Measurements from ENCODE around the gene TAOK1.
"Not testable (repeated sequence)": the region's sequence is repeated elsewhere in the genome, so short reads cannot be mapped to it uniquely, and the experiment has no call there.

The TAOK1 gene

GRCh38 chr17:29555840-29556239 is 165.7 kb downstream of the TAOK1 start:
- no peak for DNase-seq

GRCh38 chr17:29557085-29557738 is 167.0 kb downstream of the TAOK1 start:
- no peak for DNase-seq

GRCh38 chr17:29557739-29558116 is 167.6 kb downstream of the TAOK1 start:
- DNase-seq, result no peak

- not testable (repeated sequence) for DNase-seq
Measured at GRCh38 chr17:29558139-29558538, 168.0 kb downstream of the TAOK1 start.

- DNase-seq, result no peak
Measured at GRCh38 chr17:29559640-29560039, 169.5 kb downstream of the TAOK1 start.

GRCh38 chr17:29560316-29560715 is 170.2 kb downstream of the TAOK1 start:
- no peak for DNase-seq

GRCh38 chr17:29561554-29562517 is 171.7 kb downstream of the TAOK1 start:
- DNase-seq, result no peak

GRCh38 chr17:29562615-29563014 is 172.5 kb downstream of the TAOK1 start:
- DNase-seq, result no peak

GRCh38 chr17:29563816-29564215 is 173.7 kb downstream of the TAOK1 start:
- no peak for DNase-seq

- DNase-seq, result peak in 3 of 5 donors; percentile 40 to 76 (median 46)
Measured at GRCh38 chr17:29565643-29566472, 175.7 kb downstream of the TAOK1 start.

- DNase-seq, result peak in 4 of 5 donors; percentile 42 to 71 (median 54)
Measured at GRCh38 chr17:29566473-29567303, 176.5 kb downstream of the TAOK1 start, which contains the start of gene ABHD15. Gene ABHD15 (minus strand): TSS chr17:29567037. CDS start chr17:29566966, 71 bp downstream.

- DNase-seq, result peak in 1 of 5 donors; percentile 26
Measured at GRCh38 chr17:29567304-29567553, 177.1 kb downstream of the TAOK1 start.

- peak; percentile 57 to 87 (median 67) for DNase-seq
Measured at GRCh38 chr17:29567554-29568330, 177.6 kb downstream of the TAOK1 start.

GRCh38 chr17:29568331-29569244 is 178.4 kb downstream of the TAOK1 start, which contains the start of gene TP53I13:
Gene TP53I13 (plus strand): TSS chr17:29568701. CDS start chr17:29568759, 58 bp downstream.
- peak; percentile 78 to 90 (median 84) for DNase-seq

GRCh38 chr17:29569245-29569950 is 179.2 kb downstream of the TAOK1 start:
- DNase-seq, result no peak

- DNase-seq, result no peak
Measured at GRCh38 chr17:29570521-29570920, 180.4 kb downstream of the TAOK1 start.

- no peak for DNase-seq
Measured at GRCh38 chr17:29571486-29571882, 181.3 kb downstream of the TAOK1 start.

- no peak for DNase-seq
Measured at GRCh38 chr17:29571883-29572681, 181.9 kb downstream of the TAOK1 start.

Data from T-helper 1 cell (primary cell).